CD8-positive, alpha-beta memory T cell (primary cell): Measurements from ENCODE around the gene RAVER2. TPM values are rescaled to one million over a fixed set of nuclear protein-coding genes. Genes with fewer than 3 reads are reported as not detected.
A peak's percentile ranks its signal among the peaks of the same experiment; 100 is the strongest.
"Not testable (repeated sequence)": the region's sequence is repeated elsewhere in the genome, so short reads cannot be mapped to it uniquely, and the experiment has no call there.

Experiments
- CTCF ChIA-PET: fragments of 350-600 bp; sonication (Branson Sonifier 250); formaldehyde crosslinking; loops from one replicate; lab custom pipeline; 2021; ENCODE audit warnings: antibody characterized with exemption; lab: Charles Lee
- POLR2A ChIA-PET: fragments of 350-600 bp; sonication (Branson Sonifier 250); formaldehyde crosslinking; loops from one replicate; lab custom pipeline; 2021; ENCODE audit warnings: antibody characterized with exemption; lab: Charles Lee
- DNase-seq, 5 donors: peaks; one replicate each; pipeline versions ENCODE4 v3.0.0 to v3.0.0-alpha.2; 2020 to 2022; ENCODE audit warnings: mixed read lengths in 1 of 5
- H3K27ac ChIP-seq: one replicate; pipeline ENCODE4 v1.7.0; 2013; ENCODE audit warnings: low read depth, mild to moderate bottlenecking, low read length, moderate library complexity
- H3K27me3 ChIP-seq: 2 replicates; pipeline ENCODE4 v1.7.0; 2013; ENCODE audit warnings: low read length, mild to moderate bottlenecking; ENCODE audit not compliant: insufficient read depth, poor library complexity, severe bottlenecking
- H3K36me3 ChIP-seq: 2 replicates; pipeline ENCODE4 v1.7.0; 2013; ENCODE audit warnings: mild to moderate bottlenecking, low read length, moderate library complexity; ENCODE audit not compliant: insufficient read depth
- H3K4me1 ChIP-seq: 2 replicates; pipeline ENCODE4 v1.7.0; 2013; ENCODE audit warnings: mild to moderate bottlenecking, low read length, moderate library complexity; ENCODE audit not compliant: insufficient read depth
- H3K4me3 ChIP-seq: 2 replicates; pipeline ENCODE4 v1.7.0; 2013; ENCODE audit warnings: mild to moderate bottlenecking, low read length
- H3K9me3 ChIP-seq: 2 replicates; pipeline ENCODE4 v1.7.0; 2013; ENCODE audit warnings: mild to moderate bottlenecking, low read length
- H3K27ac Mint-ChIP-seq, 8 donors: one replicate each; pipeline ENCODE4 v1.8.0; 2020 to 2021; ENCODE audit warnings: mixed read lengths in 8 of 8, mild to moderate bottlenecking in 6 of 8, inconsistent platforms in 3 of 8, moderate library complexity in 3 of 8
- H3K27me3 Mint-ChIP-seq, 2 donors: one replicate each; pipeline ENCODE4 v1.8.0; 2020 to 2021; ENCODE audit warnings: mixed read lengths in 2 of 2, mild to moderate bottlenecking in 1 of 2, moderate library complexity in 1 of 2
- H3K36me3 Mint-ChIP-seq, 3 donors: one replicate each; pipeline ENCODE4 v1.8.0; 2020 to 2021; ENCODE audit warnings: mixed read lengths in 3 of 3, inconsistent platforms in 1 of 3, mild to moderate bottlenecking in 1 of 3
- H3K4me1 Mint-ChIP-seq, 3 donors: one replicate each; pipeline ENCODE4 v1.8.0; 2020 to 2021; ENCODE audit warnings: mixed read lengths in 3 of 3, inconsistent platforms in 1 of 3, mild to moderate bottlenecking in 1 of 3
- H3K4me3 Mint-ChIP-seq, 7 donors: one replicate each; pipeline ENCODE4 v1.8.0; 2020 to 2021; ENCODE audit warnings: mixed read lengths in 7 of 7, mild to moderate bottlenecking in 6 of 7, moderate library complexity in 4 of 7, inconsistent platforms in 2 of 7
- H3K9me3 Mint-ChIP-seq, 5 donors: one replicate each; pipeline ENCODE4 v1.8.0; 2020 to 2022; ENCODE audit warnings: mixed read lengths in 5 of 5, mild to moderate bottlenecking in 3 of 5, moderate library complexity in 2 of 5, inconsistent platforms in 1 of 5
- polyA plus RNA-seq: library from polyadenylated mRNA; unstranded; fragments of 300-500 nt; fragmentation: Illumina TruSeq; gene quantifications from one replicate; pipeline ENCODE4 v1.2.3, GENCODE V29; 2021
- total RNA-seq, 2 experiments: library from RNA; stranded (reverse); gene quantifications; one replicate each; pipeline ENCODE4 v1.2.3, GENCODE V29; 2021

RAVER2 gene
- total and polyA plus RNA-seq, 3 experiments from 2014 or later = 1.5 to 6.8 (median 6.7) TPM

- POLR2A ChIA-PET = no interaction called here
- no peak overlapping the region for H3K4me3 Mint-ChIP-seq
- Histone ChIP-seq H3K4me3 (no peak overlapping the region), H3K27me3 (no peaks in the 10 kb centered on the region), H3K9me3 (no peaks in the 10 kb centered on the region), H3K27ac (no peak overlapping the region), H3K36me3 (no peaks in the 10 kb centered on the region), H3K4me1 (no peaks in the 10 kb centered on the region)
- CTCF ChIA-PET = no interaction called here
- no peaks in the 10 kb centered on the region for H3K4me1 Mint-ChIP-seq
- no peak for DNase-seq
- peak overlapping the region in 1 of 8 donors; percentile 77 for H3K27ac Mint-ChIP-seq
- H3K9me3 Mint-ChIP-seq = no peaks in the 10 kb centered on the region
- H3K36me3 Mint-ChIP-seq = no peaks in the 10 kb centered on the region
- peaks cover 6 to 7% of the 10 kb centered on the region in 2 donors for H3K27me3 Mint-ChIP-seq
Observed at GRCh38 chr1:64734287-64734652, 10.6 kb upstream of the RAVER2 start.

- H3K36me3 ChIP-seq, H3K36me3 Mint-ChIP-seq, POLR2A ChIA-PET, H3K9me3 Mint-ChIP-seq, H3K4me3 Mint-ChIP-seq, H3K9me3 ChIP-seq, DNase-seq, CTCF ChIA-PET, H3K27me3 Mint-ChIP-seq, H3K27ac Mint-ChIP-seq, H3K27ac ChIP-seq, H3K27me3 ChIP-seq, H3K4me3 ChIP-seq: not testable (repeated sequence)
- H3K4me1 Mint-ChIP-seq = peaks cover 8 to 15% (median 14%) of the 10 kb centered on the region in 3 donors
- peaks cover 11% of the 10 kb centered on the region for H3K4me1 ChIP-seq
Observed at GRCh38 chr1:64740687-64741086, 4.2 kb upstream of the RAVER2 start.

DNA sequence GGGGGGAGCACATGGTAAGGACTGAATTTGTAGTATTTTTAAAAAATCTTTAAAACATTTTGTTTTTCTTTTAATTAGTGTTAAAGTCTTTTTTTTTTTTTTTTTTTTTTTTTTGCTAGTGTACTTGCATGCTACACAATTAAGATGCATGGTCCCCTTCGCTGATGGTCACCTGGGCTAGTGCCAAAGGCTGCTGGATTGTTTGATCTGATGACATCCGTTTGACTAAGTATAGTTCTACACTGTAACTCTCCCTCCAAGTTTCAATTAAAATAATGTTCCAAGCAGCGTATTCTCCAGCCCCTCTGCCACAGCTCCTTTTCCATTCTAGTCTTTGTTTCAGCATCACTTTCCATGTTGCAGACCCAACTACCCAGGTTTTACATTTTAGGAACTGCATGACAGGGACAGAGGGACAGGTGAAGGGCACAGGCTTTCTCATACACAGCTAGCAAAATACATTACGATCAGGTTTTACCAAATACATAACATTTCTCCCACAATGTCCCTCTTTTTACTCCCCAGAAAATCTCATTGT lies 852 bp upstream of the RAVER2 start:
- Histone ChIP-seq H3K4me1 (peaks cover 11% of the 10 kb centered on the region), H3K27ac (no peak overlapping the region), H3K36me3 (no peaks in the 10 kb centered on the region), H3K4me3 (peak overlapping the region; percentile 56), H3K9me3 (no peaks in the 10 kb centered on the region), H3K27me3 (no peaks in the 10 kb centered on the region)
- DNase-seq = no peak
- Mint-ChIP-seq H3K4me3 (peak overlapping the region; percentile 79 to 95 (median 85)), H3K27ac (peak overlapping the region; percentile 25 to 88 (median 78)), H3K27me3 (peaks cover 0 to 3% of the 10 kb centered on the region in 2 donors), H3K9me3 (no peaks in the 10 kb centered on the region), H3K36me3 (peaks cover 0 to 6% (median 0%) of the 10 kb centered on the region in 3 donors), H3K4me1 (peaks cover 15 to 42% (median 26%) of the 10 kb centered on the region in 3 donors)
- CTCF ChIA-PET = interaction anchor here (1.3 to 1.4 kb wide), 3 partner anchors 8 to 79 kb away, joined by 4 to 7 read pairs (median 4); no protein-coding TSS in a partner anchor
- POLR2A ChIA-PET = no interaction called here

DNA sequence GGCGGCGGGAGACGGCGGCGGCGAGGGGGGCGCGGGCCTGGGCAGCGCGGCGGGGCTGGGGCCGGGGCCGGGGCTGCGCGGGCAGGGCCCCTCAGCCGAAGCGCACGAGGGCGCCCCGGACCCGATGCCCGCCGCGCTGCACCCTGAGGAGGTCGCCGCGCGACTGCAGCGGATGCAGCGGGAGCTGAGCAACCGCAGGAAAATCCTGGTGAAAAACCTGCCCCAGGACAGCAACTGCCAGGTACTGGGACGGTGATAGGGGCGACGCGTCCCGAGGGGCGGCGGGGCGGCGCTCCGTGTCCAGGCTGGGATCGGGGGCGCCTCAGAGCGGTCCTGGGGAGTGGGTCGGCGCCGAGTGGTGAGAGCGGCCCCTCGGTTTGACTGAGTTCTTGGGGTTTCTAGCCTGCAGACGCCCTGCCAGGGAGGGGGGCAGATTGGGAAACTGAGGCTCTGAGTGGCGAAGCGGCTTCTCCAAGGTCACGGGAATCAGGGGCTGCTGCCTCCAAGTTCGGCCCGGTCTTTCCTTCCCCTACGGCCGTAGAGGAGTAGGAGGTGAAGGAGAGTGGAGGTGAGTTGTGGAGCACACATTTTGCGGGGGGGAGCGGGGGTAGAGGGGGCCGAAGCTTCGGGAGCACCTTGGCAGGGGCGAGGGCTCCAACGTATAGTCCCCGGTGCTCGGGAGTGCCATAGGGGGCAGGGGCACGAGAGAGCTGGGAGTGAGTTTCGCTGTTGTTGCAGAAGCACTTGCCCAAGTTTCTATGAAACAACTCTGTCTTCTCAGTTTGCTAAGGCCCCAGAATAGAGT lies 508 bp downstream of the RAVER2 start:
- ChIA-PET CTCF (interaction anchor here (0.8 to 1.3 kb wide), 3 partner anchors 9 to 320 kb away, joined by 3 to 4 read pairs (median 3); no protein-coding TSS in a partner anchor), POLR2A (interaction anchor here (0.6 to 1.2 kb wide), 2 partner anchors 15 to 332 kb away, joined by 3 to 4 read pairs; no protein-coding TSS in a partner anchor)
- H3K4me3 ChIP-seq = peak overlapping the region; percentile 64
- H3K27me3 Mint-ChIP-seq = peaks cover 0 to 1% of the 10 kb centered on the region in 2 donors
- peak overlapping the region; percentile 11 for H3K27ac ChIP-seq
- H3K4me3 Mint-ChIP-seq = peak overlapping the region; percentile 86 to 97 (median 90)
- peak overlapping the region; percentile 62 to 94 (median 89) for H3K27ac Mint-ChIP-seq
- no peaks in the 10 kb centered on the region for H3K9me3 Mint-ChIP-seq
- peaks cover 0 to 6% (median 0%) of the 10 kb centered on the region in 3 donors for H3K36me3 Mint-ChIP-seq
- H3K36me3 ChIP-seq = no peaks in the 10 kb centered on the region
- DNase-seq = peak in 3 of 5 donors; percentile 9 to 56 (median 19)
- H3K4me1 ChIP-seq = peaks cover 11% of the 10 kb centered on the region
- H3K9me3 ChIP-seq = no peaks in the 10 kb centered on the region
- H3K27me3 ChIP-seq = no peaks in the 10 kb centered on the region
- peaks cover 15 to 49% (median 26%) of the 10 kb centered on the region in 3 donors for H3K4me1 Mint-ChIP-seq

GRCh38 chr1:64745986-64746940 lies 1.4 kb downstream of the RAVER2 start:
- Histone ChIP-seq H3K9me3 (no peaks in the 10 kb centered on the region), H3K4me1 (peaks cover 11% of the 10 kb centered on the region), H3K36me3 (no peaks in the 10 kb centered on the region), H3K27ac (peak overlapping the region; percentile 11), H3K27me3 (no peaks in the 10 kb centered on the region), H3K4me3 (no peak overlapping the region)
- peaks cover 0 to 6% (median 0%) of the 10 kb centered on the region in 3 donors for H3K36me3 Mint-ChIP-seq
- H3K9me3 Mint-ChIP-seq = no peaks in the 10 kb centered on the region
- H3K27me3 Mint-ChIP-seq = no peaks in the 10 kb centered on the region
- ChIA-PET POLR2A (interaction anchor here (0.5 to 1.2 kb wide), 3 partner anchors 14 to 297 kb away, joined by 3 to 10 read pairs (median 3); no protein-coding TSS in a partner anchor), CTCF (interaction anchor here (0.8 to 1.2 kb wide), 3 partner anchors 77 to 329 kb away, joined by 3 read pairs; no protein-coding TSS in a partner anchor)
- H3K4me1 Mint-ChIP-seq = peaks cover 15 to 49% (median 26%) of the 10 kb centered on the region in 3 donors
- peak overlapping the region; percentile 62 to 94 (median 89) for H3K27ac Mint-ChIP-seq
- no peak for DNase-seq
- H3K4me3 Mint-ChIP-seq = peak overlapping the region; percentile 86 to 97 (median 90)

DNA sequence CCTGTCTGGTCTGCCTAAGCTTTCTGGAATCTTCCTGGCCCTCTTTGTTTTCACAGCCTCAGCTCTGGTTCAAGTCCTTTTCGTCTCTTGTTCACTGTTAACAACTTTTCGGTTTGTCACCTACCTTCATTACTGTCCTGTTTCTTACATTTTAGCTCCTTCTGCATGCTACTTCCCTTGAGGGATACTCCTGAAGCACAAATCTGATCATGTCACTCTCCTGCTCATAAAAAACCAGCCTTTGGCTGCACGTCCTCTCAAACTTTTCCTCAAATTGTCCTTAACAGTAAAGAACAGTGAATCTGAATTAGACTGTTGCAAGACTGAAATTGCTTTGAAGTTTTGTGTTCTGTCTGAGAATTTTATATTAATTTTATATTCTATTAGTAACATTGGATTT lies 3.3 kb downstream of the RAVER2 start:
- Mint-ChIP-seq H3K36me3 (peaks cover 0 to 6% (median 0%) of the 10 kb centered on the region in 3 donors), H3K27ac (peak overlapping the region in 6 of 8 donors; percentile 0 to 65 (median 20)), H3K9me3 (no peaks in the 10 kb centered on the region), H3K4me1 (peaks cover 15 to 49% (median 26%) of the 10 kb centered on the region in 3 donors), H3K27me3 (peaks cover 0 to 4% of the 10 kb centered on the region in 2 donors), H3K4me3 (peak overlapping the region in 1 of 7 donors; percentile 44)
- DNase-seq = no peak
- H3K4me3 ChIP-seq = no peak overlapping the region
- H3K36me3 ChIP-seq = no peaks in the 10 kb centered on the region
- H3K9me3 ChIP-seq = no peaks in the 10 kb centered on the region
- ChIA-PET CTCF (interaction anchor here (1.1 kb wide), 1 partner anchor 13 kb away, joined by 4 read pairs; no protein-coding TSS in a partner anchor), POLR2A (interaction anchor here (0.5 kb wide), 1 partner anchor 341 kb away, joined by 3 read pairs; no protein-coding TSS in a partner anchor)
- no peaks in the 10 kb centered on the region for H3K27me3 ChIP-seq
- H3K27ac ChIP-seq = no peak overlapping the region
- H3K4me1 ChIP-seq = peaks cover 11% of the 10 kb centered on the region

GRCh38 chr1:64748706-64749105 lies 3.8 kb downstream of the RAVER2 start:
- Mint-ChIP-seq H3K4me1 (peaks cover 12 to 46% (median 21%) of the 10 kb centered on the region in 3 donors), H3K9me3 (no peaks in the 10 kb centered on the region), H3K27me3 (peaks cover 0 to 4% of the 10 kb centered on the region in 2 donors), H3K4me3 (no peak overlapping the region), H3K27ac (peak overlapping the region in 1 of 8 donors; percentile 38), H3K36me3 (peaks cover 0 to 6% (median 0%) of the 10 kb centered on the region in 3 donors)
- Histone ChIP-seq H3K4me1 (peaks cover 7% of the 10 kb centered on the region), H3K36me3 (no peaks in the 10 kb centered on the region), H3K4me3 (no peak overlapping the region), H3K9me3 (no peaks in the 10 kb centered on the region), H3K27me3 (no peaks in the 10 kb centered on the region), H3K27ac (no peak overlapping the region)
- no peak for DNase-seq
- POLR2A ChIA-PET = no interaction called here
- CTCF ChIA-PET = no interaction called here
